Tibial nerve (tissue), 4 donors: ENCODE results near the gene VPS37D. TPM values are rescaled to one million over a fixed set of nuclear protein-coding genes. Genes with fewer than 3 reads are reported as not detected.

Experiments used
- DNase-seq, 2 donors: peaks; one replicate each; pipeline ENCODE4 v3.0.0-alpha.2; 2019; ENCODE audit warnings: low spot score in 2 of 2
- H3K27ac ChIP-seq, 4 donors: fragments of 200-600 bp; sonication (generic) in 3 of 4; one replicate each; pipeline ENCODE4 v1.5.1; 2017 to 2019; ENCODE audit warnings: mild to moderate bottlenecking in 1 of 4
- H3K27me3 ChIP-seq, 2 donors: fragments of 200-600 bp; sonication (generic) in 1 of 2; one replicate each; pipeline versions ENCODE4 v1.5.1 to v1.6.0; 2017 to 2019
- H3K36me3 ChIP-seq, 3 donors: fragments of 200-600 bp; sonication (generic); one replicate each; pipeline ENCODE4 v1.5.1; 2018 to 2019
- H3K4me1 ChIP-seq, 4 donors: fragments of 200-600 bp; sonication (generic) in 3 of 4; one replicate each; pipeline ENCODE4 v1.5.1; 2017 to 2019
- H3K4me3 ChIP-seq, 4 donors: fragments of 200-600 bp; sonication (generic) in 3 of 4; one replicate each; pipeline ENCODE4 v1.5.1; 2017 to 2019; ENCODE audit warnings: mild to moderate bottlenecking in 1 of 4, moderate library complexity in 1 of 4
- H3K9me3 ChIP-seq, 4 donors: fragments of 200-600 bp; sonication (generic) in 3 of 4; one replicate each; pipeline ENCODE4 v1.5.1; 2017 to 2019
- EP300 ChIP-seq, 2 donors: sonication (generic); formaldehyde crosslinking; IDR thresholded peaks; one replicate each; pipeline ENCODE4 v1.6.1; 2017; ENCODE audit warnings: antibody characterized with exemption in 2 of 2, mild to moderate bottlenecking in 1 of 2
- POLR2A ChIP-seq, 2 donors: fragments of 450-650 bp; IDR thresholded peaks; one replicate each; pipeline ENCODE4 v1.6.1; 2017; ENCODE audit warnings: antibody characterized with exemption in 2 of 2, mild to moderate bottlenecking in 2 of 2, moderate library complexity in 2 of 2
- WGBS, 2 donors: methylation state at CpG; one replicate each; pipeline ENCODE4 v1.1.5; 2018; 5-methylcytosine and 5-hydroxymethylcytosine counted together
- total RNA-seq, 4 donors: library from RNA; depleted of rRNA; stranded (reverse); fragments of >200 nt; gene quantifications; one replicate each; pipeline ENCODE4 v1.1.0, GENCODE V29; 2016
- TF ChIP-seq, protein P1 (sequence below), 5 experiments: fragments of 200-600 bp in 3 of 5; fragments of 450-650 bp in 2 of 5; sonication (generic) in 3 of 5; IDR thresholded peaks; one replicate each; pipeline ENCODE4 v1.5.1; 2016 to 2019; ENCODE audit warnings: antibody characterized with exemption in 5 of 5, mild to moderate bottlenecking in 3 of 5, moderate library complexity in 2 of 5

Gene VPS37D
- total RNA-seq, 4 donors from 2014 or later: 1.1 to 4.2 (median 3.4) TPM

DNA sequence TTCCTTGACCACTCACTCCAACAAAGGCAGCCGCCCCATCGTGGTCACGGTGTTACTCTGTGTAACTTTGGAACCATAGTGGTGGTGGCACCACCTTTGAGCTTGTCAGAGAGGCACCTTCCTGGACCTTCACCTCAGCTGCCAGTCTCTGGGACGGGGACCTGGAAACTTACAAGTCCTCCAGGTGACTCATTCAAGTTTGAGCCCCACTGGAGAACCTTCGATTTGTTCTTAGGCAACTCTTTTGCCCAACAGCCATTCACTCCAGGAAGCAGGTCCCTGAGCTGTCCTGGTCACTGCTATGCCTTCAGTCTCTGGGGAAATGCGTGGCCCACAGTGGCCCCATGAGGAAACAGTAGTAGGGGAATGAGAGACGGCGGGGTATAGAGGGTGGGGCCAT lies 34.6 kb downstream of the VPS37D start:
- H3K36me3 ChIP-seq: peaks cover 0 to 63% (median 6%) of the 10 kb centered on the region in 3 donors
- WGBS, 2 donors: 81 to 87% methylated on average over 8 of the region's 8 CpGs

DNA sequence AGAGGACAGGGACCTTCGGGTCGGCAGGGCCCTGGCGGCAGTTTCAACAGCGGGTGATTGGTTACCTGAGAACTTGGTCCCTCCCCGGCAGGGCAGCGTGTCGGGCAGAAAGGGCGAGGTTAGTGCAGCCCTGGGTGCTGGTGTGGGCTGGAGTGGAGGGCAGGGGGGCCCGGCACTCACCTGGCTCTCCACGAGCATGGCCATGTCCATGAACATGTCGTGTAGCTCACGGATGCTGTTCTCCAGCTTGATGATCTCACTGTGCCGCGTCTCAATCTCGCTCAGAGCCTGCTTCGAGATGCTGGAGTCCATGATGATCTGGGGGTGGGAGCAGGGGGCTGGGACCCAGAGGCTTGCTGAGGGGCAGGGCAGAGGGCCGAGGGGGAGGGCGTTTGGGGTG lies 35.0 kb downstream of the VPS37D start:
- Histone ChIP-seq H3K36me3 (peaks cover 0 to 61% (median 5%) of the 10 kb centered on the region in 3 donors), H3K4me1 (peaks cover 0 to 14% (median 0%) of the 10 kb centered on the region in 4 donors), H3K9me3 (no peaks in the 10 kb centered on the region), H3K27ac (no peak overlapping the region), H3K27me3 (no peaks in the 10 kb centered on the region), H3K4me3 (no peak overlapping the region)
- DNase-seq: no peak
- 89 to 94% methylated on average over 7 to 18 of the region's 18 CpGs for WGBS, 2 donors
- TF ChIP-seq, protein P1, sequence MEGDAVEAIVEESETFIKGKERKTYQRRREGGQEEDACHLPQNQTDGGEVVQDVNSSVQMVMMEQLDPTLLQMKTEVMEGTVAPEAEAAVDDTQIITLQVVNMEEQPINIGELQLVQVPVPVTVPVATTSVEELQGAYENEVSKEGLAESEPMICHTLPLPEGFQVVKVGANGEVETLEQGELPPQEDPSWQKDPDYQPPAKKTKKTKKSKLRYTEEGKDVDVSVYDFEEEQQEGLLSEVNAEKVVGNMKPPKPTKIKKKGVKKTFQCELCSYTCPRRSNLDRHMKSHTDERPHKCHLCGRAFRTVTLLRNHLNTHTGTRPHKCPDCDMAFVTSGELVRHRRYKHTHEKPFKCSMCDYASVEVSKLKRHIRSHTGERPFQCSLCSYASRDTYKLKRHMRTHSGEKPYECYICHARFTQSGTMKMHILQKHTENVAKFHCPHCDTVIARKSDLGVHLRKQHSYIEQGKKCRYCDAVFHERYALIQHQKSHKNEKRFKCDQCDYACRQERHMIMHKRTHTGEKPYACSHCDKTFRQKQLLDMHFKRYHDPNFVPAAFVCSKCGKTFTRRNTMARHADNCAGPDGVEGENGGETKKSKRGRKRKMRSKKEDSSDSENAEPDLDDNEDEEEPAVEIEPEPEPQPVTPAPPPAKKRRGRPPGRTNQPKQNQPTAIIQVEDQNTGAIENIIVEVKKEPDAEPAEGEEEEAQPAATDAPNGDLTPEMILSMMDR (IDR thresholded peaks at IDR 0.05): no peak
- TF ChIP-seq POLR2A (IDR thresholded peaks at IDR 0.05) (no peak), EP300 (IDR thresholded peaks at IDR 0.05) (no peak)

More for the DNA sequence above, 34.6 kb downstream of the VPS37D start:
- no peak for DNase-seq
- Histone ChIP-seq H3K27ac (no peak overlapping the region), H3K4me3 (no peak overlapping the region), H3K9me3 (no peaks in the 10 kb centered on the region), H3K4me1 (peaks cover 0 to 14% (median 0%) of the 10 kb centered on the region in 4 donors), H3K27me3 (no peaks in the 10 kb centered on the region)
- TF ChIP-seq POLR2A (IDR thresholded peaks at IDR 0.05): no peak
- TF ChIP-seq, protein P1 (IDR thresholded peaks at IDR 0.05): no peak
- TF ChIP-seq EP300 (IDR thresholded peaks at IDR 0.05): no peak

DNA sequence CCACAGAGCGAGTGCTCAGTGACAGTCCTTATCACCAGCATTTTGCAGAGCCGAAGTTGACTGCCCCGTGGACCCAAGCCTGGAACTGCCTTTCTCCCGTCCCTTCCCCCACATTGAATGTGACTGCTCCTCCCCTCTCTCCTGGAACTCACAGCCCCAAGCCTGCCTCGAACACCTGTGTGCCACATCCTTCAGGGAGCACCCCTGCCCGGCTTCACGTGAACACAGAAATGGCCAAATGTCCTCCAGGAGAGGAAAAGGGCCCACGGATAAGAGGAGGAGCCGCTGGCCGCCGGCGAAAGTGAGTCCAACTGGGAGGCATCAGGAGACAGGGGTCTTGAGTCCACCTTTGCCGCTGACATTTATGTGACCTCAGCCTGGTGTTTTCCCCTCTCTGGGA lies 35.6 kb downstream of the VPS37D start:
- H3K27me3 ChIP-seq: no peaks in the 10 kb centered on the region
- no peak overlapping the region for H3K27ac ChIP-seq
- peaks cover 0 to 56% (median 4%) of the 10 kb centered on the region in 3 donors for H3K36me3 ChIP-seq
- no peak for DNase-seq
- 66 to 74% methylated on average over 13 of the region's 13 CpGs for WGBS, 2 donors
- no peaks in the 10 kb centered on the region for H3K9me3 ChIP-seq
- no peak for TF ChIP-seq POLR2A (IDR thresholded peaks at IDR 0.05)
- peaks cover 0 to 14% (median 0%) of the 10 kb centered on the region in 4 donors for H3K4me1 ChIP-seq
- H3K4me3 ChIP-seq: no peak overlapping the region

DNA sequence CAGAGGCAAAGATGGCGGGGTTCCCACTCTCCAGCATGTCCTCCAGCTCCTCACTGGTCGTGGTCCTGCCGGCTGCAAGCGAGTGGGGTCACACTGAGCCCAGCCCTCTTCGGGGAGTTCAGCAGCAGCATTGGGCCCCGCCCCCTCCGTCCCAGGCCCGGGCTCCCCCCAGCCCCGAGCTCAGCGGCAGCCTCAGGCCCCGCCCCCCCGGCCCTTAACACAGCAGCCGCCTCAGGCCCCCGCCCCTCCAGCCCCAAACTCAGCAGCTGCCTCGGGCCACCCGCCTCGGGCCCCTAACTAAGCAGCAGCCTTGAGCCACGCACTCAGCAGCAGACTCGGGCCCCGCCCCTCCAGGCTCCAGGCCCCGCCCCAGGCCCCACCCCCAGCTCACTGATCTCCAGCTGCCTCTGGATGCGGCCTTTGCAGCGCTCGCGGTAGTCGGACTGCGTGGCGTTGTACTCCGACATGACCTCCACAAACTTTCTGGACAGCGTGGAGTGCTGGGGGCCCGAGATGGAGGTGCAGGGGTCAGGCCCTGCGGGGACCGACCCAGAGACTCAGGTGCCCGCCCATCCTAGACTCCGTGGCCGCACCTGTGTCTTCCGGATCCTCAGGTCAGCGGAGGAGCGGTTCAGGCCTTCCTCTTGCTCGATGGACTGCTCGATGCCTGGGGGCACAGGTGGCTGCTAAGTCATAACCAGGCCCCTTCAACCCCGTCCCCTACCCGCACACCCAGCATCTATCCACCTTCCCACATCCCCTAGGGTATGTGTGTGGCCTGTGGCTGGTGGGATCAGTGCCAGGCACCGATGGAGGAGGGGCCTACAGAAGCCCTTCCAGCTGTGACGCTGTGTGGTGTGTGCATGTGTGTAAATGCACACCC lies 36.4 kb downstream of the VPS37D start:
- Histone ChIP-seq H3K4me1 (peaks cover 0 to 14% (median 0%) of the 10 kb centered on the region in 4 donors), H3K27ac (no peak overlapping the region), H3K9me3 (no peaks in the 10 kb centered on the region), H3K27me3 (no peaks in the 10 kb centered on the region), H3K36me3 (peaks cover 0 to 56% (median 0%) of the 10 kb centered on the region in 3 donors), H3K4me3 (peak overlapping the region in 2 of 4 donors; percentile 22 to 42)
- whole genome bisulfite sequencing, 2 donors: 22 to 39% methylated on average over 27 to 42 of the region's 45 CpGs
- peak in 1 of 2 donors; percentile 24 for DNase-seq
- TF ChIP-seq EP300 (IDR thresholded peaks at IDR 0.05) (no peak), POLR2A (IDR thresholded peaks at IDR 0.05) (no peak)
- TF ChIP-seq, protein P1 (IDR thresholded peaks at IDR 0.05): no peak

DNA sequence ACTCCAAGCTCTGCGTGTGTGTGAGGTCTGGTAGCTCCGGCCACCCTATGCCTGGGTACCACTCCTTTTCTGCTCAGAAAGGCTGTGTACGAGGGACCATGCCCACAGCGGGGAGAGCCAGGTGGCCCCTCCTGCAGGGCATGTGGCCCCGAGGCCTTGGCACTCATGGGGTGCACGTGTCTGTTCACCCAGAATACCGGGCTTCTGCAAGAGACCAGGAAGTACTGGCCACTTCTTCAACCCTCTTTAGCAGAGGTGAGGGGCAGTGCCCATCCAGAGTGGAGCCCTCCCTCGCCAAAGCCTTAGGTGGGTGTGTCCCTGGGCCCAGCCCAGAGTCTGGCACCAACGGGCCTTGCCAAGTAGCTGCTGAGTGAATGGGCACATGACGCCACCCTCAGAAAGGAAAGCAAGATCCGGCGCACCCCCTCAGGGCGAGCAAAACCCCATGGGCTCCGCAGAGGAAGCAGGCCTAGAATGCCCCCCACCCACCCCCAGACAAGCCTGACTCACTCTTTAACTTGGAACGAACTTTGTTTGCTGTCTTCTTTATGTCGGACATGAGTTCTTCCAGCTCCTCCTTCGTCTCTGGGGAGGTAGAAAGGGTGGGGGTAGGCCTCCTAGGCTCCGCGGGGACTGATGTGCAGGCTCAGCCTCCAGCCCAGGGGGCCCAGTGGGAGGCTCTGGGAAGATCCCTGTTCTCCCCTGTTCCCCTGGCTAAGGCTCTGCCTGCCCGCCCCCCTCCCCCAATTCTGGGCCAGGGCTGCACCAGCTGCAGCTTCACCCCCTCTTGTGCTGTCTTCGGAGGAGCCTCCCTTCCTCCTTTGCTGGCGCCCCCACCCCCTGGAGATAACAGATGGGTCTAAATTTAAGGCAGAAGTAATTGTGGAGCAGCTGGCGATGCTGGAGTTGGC lies 37.3 kb downstream of the VPS37D start:
- no peak for DNase-seq
- Histone ChIP-seq H3K4me3 (no peak overlapping the region), H3K27ac (no peak overlapping the region), H3K4me1 (peaks cover 0 to 14% (median 0%) of the 10 kb centered on the region in 4 donors), H3K27me3 (no peaks in the 10 kb centered on the region), H3K36me3 (peaks cover 0 to 50% (median 0%) of the 10 kb centered on the region in 3 donors), H3K9me3 (no peaks in the 10 kb centered on the region)
- WGBS, 2 donors: 77 to 84% methylated on average over 17 to 22 of the region's 23 CpGs
- TF ChIP-seq EP300 (IDR thresholded peaks at IDR 0.05) (no peak), POLR2A (IDR thresholded peaks at IDR 0.05) (no peak)
- TF ChIP-seq, protein P1 (IDR thresholded peaks at IDR 0.05): no peak
